ENCODE data around the gene MTAP.

DNA sequence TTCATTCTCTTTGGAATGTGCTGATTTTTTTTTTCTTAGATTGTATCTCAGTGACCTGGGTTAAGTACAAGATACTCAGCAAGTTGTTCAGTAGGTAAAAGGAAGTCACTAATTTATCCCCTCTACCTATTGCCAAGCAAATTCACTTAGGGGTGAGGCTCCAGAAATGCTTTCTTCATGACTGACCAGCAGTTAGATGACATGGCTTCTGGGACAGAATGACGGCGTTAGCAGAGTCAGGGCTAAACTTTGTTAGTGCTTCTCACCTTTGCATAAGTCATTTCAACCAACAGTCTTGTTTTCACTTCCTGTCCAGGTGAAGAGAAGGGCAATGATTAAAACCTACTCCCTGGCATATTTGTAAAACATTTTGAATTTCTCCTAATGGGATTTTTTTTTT is 20.2 kb upstream of the MTAP start:
- TF ChIP-seq, protein P1, sequence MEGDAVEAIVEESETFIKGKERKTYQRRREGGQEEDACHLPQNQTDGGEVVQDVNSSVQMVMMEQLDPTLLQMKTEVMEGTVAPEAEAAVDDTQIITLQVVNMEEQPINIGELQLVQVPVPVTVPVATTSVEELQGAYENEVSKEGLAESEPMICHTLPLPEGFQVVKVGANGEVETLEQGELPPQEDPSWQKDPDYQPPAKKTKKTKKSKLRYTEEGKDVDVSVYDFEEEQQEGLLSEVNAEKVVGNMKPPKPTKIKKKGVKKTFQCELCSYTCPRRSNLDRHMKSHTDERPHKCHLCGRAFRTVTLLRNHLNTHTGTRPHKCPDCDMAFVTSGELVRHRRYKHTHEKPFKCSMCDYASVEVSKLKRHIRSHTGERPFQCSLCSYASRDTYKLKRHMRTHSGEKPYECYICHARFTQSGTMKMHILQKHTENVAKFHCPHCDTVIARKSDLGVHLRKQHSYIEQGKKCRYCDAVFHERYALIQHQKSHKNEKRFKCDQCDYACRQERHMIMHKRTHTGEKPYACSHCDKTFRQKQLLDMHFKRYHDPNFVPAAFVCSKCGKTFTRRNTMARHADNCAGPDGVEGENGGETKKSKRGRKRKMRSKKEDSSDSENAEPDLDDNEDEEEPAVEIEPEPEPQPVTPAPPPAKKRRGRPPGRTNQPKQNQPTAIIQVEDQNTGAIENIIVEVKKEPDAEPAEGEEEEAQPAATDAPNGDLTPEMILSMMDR (IDR thresholded peaks at IDR 0.05) = no peak
- no peak for TF ChIP-seq POLR2A (IDR thresholded peaks at IDR 0.05)

All from body of pancreas (tissue), 4 donors.